ENCODE data around the gene LCA5.
"Not testable (repeated sequence)": the region's sequence is repeated elsewhere in the genome, so short reads cannot be mapped to it uniquely, and the experiment has no call there.

The LCA5 gene

DNA sequence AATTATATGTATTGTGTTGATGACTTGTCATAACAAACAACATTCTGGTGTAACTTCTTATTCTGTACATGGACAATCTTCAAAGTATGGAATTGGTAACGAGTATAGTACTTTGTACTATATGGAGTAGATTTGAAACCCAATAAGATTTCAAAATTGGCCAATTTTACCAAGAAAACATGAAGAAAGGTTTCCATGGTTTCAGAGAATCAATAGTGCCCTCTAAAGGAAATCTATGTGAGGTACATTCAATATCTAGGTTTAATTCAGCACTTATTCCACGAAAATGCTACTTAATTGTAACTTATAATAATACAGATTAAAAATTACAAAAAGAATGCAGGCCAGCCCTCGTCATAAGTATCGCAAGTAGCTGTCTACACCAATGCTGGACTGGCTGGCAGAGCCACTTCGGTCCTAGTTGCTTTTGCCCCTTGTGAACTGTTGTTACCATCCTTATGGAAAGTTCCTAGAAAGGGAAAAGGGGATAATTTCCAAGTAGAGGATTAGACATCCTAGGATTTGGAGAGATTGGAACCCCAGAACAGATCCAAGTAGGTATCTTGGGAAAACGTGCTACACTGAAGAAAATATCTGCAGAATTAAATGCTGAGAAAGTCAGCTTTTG lies 70.9 kb downstream of the LCA5 start:
- no peak for DNase-seq

DNA sequence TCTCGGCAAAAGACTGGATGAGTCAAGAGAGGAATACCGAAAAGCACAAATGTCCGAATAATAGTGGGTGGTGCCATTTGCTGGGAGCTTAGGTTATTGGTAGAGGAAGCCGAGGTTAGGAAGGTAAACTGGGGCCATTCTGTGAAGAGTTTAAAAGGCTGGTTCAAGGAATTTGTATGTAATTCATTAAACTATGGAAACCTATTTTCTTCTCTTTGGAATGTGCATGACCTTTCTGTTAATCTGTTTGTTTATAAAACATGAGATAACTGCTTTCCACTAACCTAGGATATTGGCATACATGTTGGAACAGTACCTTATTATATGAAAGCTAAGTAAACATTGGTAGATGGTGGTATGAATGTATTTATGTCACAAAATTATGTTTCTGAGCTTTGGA lies 71.8 kb downstream of the LCA5 start:
- DNase-seq = no peak

DNA sequence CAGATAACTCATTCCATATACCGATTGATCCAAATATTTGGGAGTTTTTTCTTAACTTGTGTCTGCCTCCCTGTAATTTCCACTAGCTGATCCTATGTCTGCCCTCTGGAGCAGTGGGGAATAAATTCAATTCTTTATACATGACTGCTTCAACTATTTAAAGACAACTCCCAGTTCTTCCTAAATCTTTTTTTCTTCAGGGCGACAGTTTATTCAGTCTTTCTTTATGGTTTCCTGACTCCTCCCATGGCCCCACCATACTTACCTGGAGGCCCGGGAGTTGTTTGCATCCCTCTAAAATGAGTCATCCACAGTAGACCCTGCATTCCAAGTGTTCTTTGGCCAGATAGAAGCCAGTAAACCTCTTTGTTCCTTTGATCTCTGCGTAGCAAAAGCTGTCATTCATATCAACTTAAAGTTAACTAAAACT lies 73.6 kb downstream of the LCA5 start:
- DNase-seq = no peak

DNA sequence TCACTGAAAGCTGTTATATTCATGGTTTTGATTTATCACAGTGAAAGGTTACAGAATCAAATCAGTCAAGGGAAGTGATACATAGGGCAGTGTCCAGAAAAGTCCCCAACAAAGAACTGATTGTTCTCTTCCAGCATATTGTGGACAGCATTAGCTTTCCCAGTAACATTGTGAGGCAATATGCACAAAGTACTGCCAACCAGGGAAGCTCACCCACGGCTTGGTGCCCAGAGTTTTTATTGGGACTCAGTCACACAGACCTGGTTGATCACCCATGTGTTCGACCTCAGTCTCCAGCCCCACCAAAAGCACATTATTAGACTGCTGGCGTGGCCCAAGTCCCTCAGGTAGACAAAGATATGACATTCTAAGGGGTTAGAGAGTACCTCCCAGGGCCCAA lies 76.0 kb downstream of the LCA5 start:
- no peak for DNase-seq

DNA sequence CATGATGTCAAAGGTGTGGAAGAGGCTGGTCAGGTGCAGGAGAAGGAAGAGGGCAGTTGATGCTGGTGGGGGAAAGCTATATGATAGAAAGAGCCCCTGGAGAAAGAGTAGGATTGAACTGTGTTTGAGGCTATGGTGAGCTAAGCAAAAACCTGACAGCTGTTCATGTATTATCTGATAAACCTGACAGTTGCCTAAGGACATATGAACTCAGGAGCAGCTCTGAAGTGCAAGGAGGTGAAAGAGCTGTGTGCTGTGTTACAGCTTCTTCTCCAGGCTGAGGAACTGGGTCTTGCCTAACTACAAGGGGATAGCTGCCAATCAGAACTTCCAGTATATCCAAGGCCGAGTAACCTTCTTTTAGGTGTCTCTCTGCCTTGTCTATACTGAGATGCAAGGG lies 81.8 kb downstream of the LCA5 start:
- DNase-seq = no peak

DNA sequence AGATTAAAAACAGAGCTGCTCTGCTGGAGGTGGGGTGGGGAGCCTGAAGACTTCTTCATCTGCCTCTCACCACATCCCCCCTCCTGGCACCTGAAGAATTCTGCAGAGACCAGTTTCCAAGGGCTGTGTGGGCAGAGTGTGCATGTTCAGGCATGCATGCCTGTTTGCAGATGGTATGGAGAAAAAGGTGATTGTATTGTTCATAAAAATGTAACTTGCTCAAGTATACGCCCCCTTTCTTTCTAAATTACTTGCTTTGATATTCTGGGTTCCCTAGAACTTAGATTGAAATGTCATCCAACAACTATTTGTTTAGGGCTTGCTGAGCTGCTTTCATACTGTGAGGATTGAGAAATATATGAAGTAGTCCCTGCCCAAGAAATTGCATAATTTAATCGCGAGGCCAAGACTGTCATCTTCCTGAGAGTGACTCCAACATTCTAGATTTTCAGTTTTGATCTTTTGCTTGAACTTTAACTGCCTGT lies 83.6 kb downstream of the LCA5 start:
- no peak for DNase-seq

DNA sequence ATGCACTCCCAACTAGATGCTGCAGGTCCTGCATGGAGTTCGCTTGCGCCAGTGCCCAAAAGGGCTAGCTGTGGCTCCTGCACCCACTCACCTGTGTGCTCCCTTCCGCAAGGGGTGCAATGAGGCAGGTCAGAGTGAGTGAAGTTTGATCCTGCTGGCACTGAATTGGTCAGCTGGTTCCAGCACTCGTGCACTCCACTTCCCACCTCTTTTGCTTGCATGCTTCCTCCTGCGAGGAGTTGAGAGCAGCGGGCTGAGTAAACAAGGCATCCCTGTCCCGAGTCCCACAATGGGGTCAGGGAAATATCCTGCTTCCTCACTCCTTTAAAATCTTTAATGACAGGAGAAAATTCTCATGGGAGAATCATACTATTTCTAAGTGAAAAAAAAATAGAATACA lies 86.2 kb downstream of the LCA5 start:
- DNase-seq = no peak

DNA sequence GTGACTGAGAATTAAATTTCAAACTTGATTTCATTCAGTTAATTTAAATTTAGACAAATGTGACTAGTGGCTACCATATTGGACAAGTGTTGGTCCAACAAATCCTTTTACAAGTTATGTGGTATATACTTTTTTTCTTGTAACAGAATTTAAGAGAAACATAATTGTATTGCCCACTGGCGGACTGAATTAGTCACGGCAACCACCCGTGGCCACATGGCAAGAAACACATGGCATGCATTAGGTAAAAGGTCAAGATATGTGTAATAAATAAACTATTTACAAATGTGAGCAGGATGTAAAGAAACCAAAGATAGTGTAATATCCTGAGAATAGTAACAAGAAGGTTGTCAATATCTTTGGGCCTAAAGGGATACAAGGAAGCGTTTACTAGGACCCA lies 91.2 kb downstream of the LCA5 start:
- no peak for DNase-seq

DNA sequence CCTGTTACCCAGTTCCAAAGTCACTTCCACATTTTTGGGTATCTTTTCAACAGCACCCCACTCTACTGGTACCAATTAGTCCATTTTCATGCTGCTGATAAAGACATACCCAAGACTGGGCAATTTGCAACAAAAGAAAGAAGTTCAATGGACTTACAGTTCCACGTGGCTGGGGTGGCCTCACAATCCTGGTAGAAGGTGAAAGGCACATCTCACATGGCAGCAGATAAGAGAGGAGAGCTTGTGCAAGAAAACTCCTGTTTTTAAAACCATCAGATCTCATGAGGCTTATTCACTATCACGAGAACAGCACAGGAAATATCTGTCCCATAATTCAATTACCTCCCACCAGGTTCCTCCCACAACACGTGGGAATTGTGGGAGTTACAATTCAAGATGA lies 93.4 kb downstream of the LCA5 start:
- DNase-seq = not testable (repeated sequence)

DNA sequence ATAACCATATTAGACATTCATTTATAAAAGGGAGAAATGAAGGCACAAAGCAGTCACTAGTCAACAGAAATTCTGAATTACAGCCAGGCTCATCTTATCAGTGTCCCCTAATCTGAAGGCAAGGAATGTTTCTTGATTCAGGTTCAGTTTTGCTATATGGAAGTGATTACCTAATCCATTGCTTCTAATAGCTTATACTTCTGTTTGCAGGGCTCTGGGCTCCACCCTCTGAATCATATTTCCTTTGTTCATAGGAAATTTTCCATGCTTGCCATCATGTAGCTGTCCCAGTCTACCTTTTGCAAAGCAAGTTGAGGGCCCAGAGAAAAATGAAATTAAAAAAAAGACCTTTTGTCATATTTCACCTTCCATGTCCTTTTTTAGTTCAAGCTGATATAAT lies 96.0 kb downstream of the LCA5 start:
- no peak for DNase-seq

DNA sequence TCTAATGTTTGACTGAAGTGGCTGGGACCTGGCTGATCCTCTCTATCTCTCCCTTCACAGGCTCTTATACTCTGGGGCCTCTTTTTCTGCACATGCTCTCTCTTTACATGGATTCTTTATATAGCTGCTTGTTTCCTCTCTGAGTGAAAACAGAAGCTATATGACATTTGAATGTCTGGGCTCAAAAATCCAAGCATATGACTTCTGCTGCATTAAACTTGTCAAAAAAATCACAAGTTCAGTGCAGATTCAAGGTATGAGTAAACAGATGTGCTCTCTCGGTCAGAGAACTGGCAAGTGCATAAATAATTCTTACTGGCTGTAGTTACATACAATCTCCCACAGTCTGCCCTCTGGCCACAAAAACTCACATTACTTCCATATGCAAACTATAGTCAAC lies 96.6 kb downstream of the LCA5 start:
- DNase-seq = no peak

DNA sequence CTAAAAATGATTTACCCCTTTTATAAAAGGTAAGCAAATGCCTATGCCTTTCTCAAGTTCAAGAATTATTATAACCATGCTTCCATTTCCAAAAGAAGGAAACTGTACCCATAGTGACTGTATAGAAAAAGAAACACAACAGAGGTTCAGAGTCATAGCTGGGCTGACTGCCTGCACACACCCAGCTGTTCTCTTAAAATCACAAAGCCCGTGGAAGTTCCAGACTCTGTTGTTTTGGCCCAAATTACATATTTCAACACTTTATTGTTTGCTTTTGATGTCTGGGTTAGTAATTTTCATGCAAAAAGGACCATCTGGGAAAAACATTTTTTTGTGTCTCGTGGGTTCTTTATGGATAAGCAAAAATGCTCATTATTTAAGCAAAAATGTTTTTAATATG lies 99.2 kb downstream of the LCA5 start:
- DNase-seq = no peak

DNA sequence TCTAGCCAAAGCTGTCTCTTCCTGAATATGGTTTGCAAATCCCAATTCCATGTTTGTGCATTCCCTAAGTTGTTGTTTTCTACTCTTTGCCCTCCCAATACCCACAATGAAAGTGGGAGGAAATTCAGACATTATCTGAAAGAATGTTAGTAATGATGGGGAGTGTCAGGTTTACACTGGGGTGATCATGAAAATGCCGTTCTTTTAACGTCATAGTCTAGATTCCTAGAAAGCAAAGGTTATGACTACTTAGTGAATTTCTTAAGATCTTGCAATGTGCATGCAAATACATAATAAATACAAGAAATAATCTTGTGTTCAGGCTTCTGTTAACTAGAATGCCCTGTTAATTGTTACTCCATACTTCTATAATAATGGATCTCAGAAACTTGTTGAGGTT lies 101.0 kb downstream of the LCA5 start:
- no peak for DNase-seq

DNA sequence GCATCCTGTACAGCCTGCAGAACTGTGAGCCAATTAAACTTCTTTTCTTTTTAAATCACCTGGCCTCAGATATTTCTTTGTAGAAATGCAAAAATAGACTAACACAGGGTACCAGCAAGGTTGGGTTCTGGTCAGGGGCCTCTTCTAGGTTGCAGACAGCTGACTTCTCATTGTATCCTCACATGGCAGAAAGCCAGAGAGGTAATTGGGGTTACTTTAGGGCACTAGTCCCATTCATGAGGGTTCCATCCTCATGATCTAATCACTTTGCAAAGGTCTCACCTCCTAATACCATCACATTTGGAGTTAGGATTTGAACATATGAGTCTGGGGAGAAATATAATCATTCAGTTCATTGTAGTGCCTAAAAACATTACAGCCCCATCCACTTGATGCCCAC lies 101.5 kb downstream of the LCA5 start:
- no peak for DNase-seq
